DOHH2 (cell line): ENCODE results near the gene GREM2.

ENCODE experiments used
- H3F3A ChIP-seq: fragments of 200-600 bp; sonication (generic), shearing (Covaris generic); 2 replicates; pipeline ENCODE4 v1.6.0; 2016; ENCODE audit warnings: antibody characterized with exemption, mild to moderate bottlenecking; ENCODE audit not compliant: control insufficient read depth, insufficient read depth
- H3K27ac ChIP-seq: fragments of 200-600 bp; sonication (generic); 2 replicates; pipeline ENCODE4 v1.5.1; 2014; ENCODE audit warnings: low read depth, mild to moderate bottlenecking, low read length, moderate library complexity
- H3K27me3 ChIP-seq: fragments of 200-600 bp; sonication (generic); 2 replicates; pipeline ENCODE4 v1.6.1; 2014; ENCODE audit warnings: mild to moderate bottlenecking, low read length, mixed read lengths; ENCODE audit not compliant: control insufficient read depth
- H3K36me3 ChIP-seq: fragments of 200-600 bp; sonication (generic); 2 replicates; pipeline ENCODE4 v1.6.1; 2014; ENCODE audit warnings: mild to moderate bottlenecking, low read length, moderate library complexity, mixed read lengths; ENCODE audit not compliant: control insufficient read depth
- H3K4me1 ChIP-seq: fragments of 200-600 bp; sonication (generic); 2 replicates; pipeline ENCODE4 v1.6.1; 2014; ENCODE audit warnings: mild to moderate bottlenecking, low read length, mixed read lengths; ENCODE audit not compliant: control insufficient read depth
- H3K4me2 ChIP-seq: fragments of 200-600 bp; sonication (generic); 2 replicates; pipeline ENCODE4 v1.6.0; 2014; ENCODE audit warnings: mild to moderate bottlenecking, low read length, moderate library complexity
- H3K4me3 ChIP-seq: fragments of 200-600 bp; sonication (generic); 2 replicates; pipeline ENCODE4 v1.5.1; 2014; ENCODE audit warnings: mild to moderate bottlenecking, low read length, mixed read lengths
- H3K79me2 ChIP-seq: fragments of 200-600 bp; sonication (generic); 2 replicates; pipeline ENCODE4 v1.6.1; 2014; ENCODE audit warnings: mild to moderate bottlenecking, low read length, mixed read lengths; ENCODE audit not compliant: control insufficient read depth
- H3K9me2 ChIP-seq: fragments of 200-600 bp; sonication (generic); replicated peaks from 2 replicates; pipeline ENCODE4 v1.6.1; 2014; ENCODE audit warnings: mild to moderate bottlenecking, low read length, mixed read lengths; ENCODE audit not compliant: control insufficient read depth
- H3K9me3 ChIP-seq: fragments of 200-600 bp; sonication (generic); 2 replicates; pipeline ENCODE4 v1.6.1; 2014; ENCODE audit warnings: antibody characterized with exemption, low read length, mixed read lengths; ENCODE audit not compliant: control insufficient read depth, insufficient read depth
- H4K20me1 ChIP-seq: fragments of 200-600 bp; sonication (generic); 2 replicates; pipeline ENCODE4 v1.6.0; 2014; ENCODE audit warnings: low read depth, mild to moderate bottlenecking, antibody characterized with exemption, low read length, moderate library complexity; ENCODE audit not compliant: control insufficient read depth, insufficient read depth
- EZH2phosphoT487 ChIP-seq: fragments of 200-600 bp; sonication (generic); IDR thresholded peaks from 2 replicates; pipeline ENCODE4 v1.6.1; 2017; ENCODE audit warnings: borderline replicate concordance, mild to moderate bottlenecking, antibody characterized with exemption, low read length, moderate library complexity, mixed read lengths
- TF ChIP-seq, protein P1 (sequence below): fragments of 200-600 bp; sonication (generic); IDR thresholded peaks from one replicate; pipeline ENCODE4 v1.5.1; 2014; ENCODE audit warnings: antibody characterized with exemption, mild to moderate bottlenecking, low read depth, low read length; ENCODE audit not compliant: poor library complexity, severe bottlenecking

Gene GREM2

DNA sequence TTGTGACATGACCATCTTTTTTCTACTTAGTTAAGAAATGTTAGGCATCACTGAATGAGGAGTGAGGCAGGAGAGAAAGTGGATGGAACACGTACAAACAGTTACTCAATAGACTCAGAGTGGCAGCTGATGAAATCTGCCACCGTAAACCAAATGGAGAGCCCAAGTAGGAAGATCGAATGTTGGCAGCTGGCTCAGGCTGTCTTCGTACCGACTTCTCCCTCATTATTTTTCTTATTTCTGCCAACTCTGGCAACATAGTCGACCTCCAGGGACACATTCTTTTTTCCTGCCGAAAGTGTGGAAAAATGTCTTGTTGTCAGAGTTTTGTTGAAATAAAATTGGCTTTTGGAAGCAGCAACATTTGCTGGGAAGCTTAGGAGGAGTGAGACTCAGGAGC is 143.3 kb downstream of the GREM2 start:
- Histone ChIP-seq H3K27ac (no peak overlapping the region), H3K9me3 (no peaks in the 10 kb centered on the region), H4K20me1 (no peaks in the 10 kb centered on the region), H3K9me2 (no peaks in the 10 kb centered on the region), H3K27me3 (no peaks in the 10 kb centered on the region), H3K79me2 (no peaks in the 10 kb centered on the region), H3K36me3 (no peaks in the 10 kb centered on the region), H3F3A (no peaks in the 10 kb centered on the region), H3K4me3 (no peak overlapping the region), H3K4me1 (peaks cover 19% of the 10 kb centered on the region), H3K4me2 (no peak overlapping the region)
- TF ChIP-seq EZH2phosphoT487: no peak
- TF ChIP-seq, protein P1, sequence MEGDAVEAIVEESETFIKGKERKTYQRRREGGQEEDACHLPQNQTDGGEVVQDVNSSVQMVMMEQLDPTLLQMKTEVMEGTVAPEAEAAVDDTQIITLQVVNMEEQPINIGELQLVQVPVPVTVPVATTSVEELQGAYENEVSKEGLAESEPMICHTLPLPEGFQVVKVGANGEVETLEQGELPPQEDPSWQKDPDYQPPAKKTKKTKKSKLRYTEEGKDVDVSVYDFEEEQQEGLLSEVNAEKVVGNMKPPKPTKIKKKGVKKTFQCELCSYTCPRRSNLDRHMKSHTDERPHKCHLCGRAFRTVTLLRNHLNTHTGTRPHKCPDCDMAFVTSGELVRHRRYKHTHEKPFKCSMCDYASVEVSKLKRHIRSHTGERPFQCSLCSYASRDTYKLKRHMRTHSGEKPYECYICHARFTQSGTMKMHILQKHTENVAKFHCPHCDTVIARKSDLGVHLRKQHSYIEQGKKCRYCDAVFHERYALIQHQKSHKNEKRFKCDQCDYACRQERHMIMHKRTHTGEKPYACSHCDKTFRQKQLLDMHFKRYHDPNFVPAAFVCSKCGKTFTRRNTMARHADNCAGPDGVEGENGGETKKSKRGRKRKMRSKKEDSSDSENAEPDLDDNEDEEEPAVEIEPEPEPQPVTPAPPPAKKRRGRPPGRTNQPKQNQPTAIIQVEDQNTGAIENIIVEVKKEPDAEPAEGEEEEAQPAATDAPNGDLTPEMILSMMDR: no peak

DNA sequence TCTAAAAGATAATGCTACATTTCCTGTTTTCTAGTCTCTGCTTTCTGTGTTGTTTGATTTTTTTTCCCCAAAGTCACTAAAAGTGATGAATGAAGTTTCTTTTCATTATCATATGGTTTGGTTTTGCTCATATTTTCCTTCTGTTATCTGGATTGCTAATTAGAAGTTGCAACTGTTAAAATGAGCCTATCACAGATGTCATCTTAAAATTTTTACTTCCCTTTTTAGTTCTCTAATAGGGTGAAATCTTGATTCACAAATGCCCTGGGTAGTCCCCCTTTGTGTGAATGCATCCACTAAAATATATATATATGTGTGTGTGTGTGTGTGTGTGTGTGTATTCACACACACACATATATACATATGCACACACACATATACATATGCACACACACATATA is 144.1 kb downstream of the GREM2 start:
- TF ChIP-seq, protein P1: no peak
- TF ChIP-seq EZH2phosphoT487: no peak
- no peak overlapping the region for H3K4me2 ChIP-seq
- no peak overlapping the region for H3K27ac ChIP-seq
- H3K4me3 ChIP-seq: no peak overlapping the region
- no peaks in the 10 kb centered on the region for H3K79me2 ChIP-seq
- H3K9me2 ChIP-seq: no peaks in the 10 kb centered on the region
- no peaks in the 10 kb centered on the region for H3K9me3 ChIP-seq
- no peaks in the 10 kb centered on the region for H4K20me1 ChIP-seq
- peaks cover 19% of the 10 kb centered on the region for H3K4me1 ChIP-seq
- no peaks in the 10 kb centered on the region for H3K36me3 ChIP-seq
- H3K27me3 ChIP-seq: no peaks in the 10 kb centered on the region
- H3F3A ChIP-seq: no peaks in the 10 kb centered on the region

DNA sequence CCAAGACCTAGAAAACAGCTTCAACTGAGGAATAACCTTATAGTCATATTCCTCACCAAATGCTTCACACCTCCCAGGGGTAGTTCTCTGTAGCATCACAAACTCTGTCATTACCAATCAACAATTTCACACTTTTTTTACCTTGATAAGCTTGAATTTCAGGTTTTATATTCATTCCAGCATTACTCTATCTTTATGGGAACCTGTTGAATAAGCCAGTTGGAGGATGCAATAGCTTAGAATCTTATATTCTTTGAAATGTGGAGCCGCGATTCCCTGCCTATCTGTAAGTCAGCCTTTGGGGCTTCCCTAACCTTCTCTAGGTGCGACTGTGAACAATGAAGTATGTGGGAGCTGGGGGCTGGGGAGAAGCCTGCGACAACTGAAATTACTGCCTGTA is 145.4 kb downstream of the GREM2 start:
- H3F3A ChIP-seq: no peaks in the 10 kb centered on the region
- no peak overlapping the region for H3K4me2 ChIP-seq
- no peaks in the 10 kb centered on the region for H3K27me3 ChIP-seq
- H3K36me3 ChIP-seq: no peaks in the 10 kb centered on the region
- H3K4me1 ChIP-seq: peaks cover 23% of the 10 kb centered on the region
- H3K9me2 ChIP-seq: no peaks in the 10 kb centered on the region
- no peak for TF ChIP-seq EZH2phosphoT487
- TF ChIP-seq, protein P1: no peak
- no peaks in the 10 kb centered on the region for H4K20me1 ChIP-seq
- no peak overlapping the region for H3K27ac ChIP-seq
- no peak overlapping the region for H3K4me3 ChIP-seq
- no peaks in the 10 kb centered on the region for H3K79me2 ChIP-seq
- no peaks in the 10 kb centered on the region for H3K9me3 ChIP-seq

DNA sequence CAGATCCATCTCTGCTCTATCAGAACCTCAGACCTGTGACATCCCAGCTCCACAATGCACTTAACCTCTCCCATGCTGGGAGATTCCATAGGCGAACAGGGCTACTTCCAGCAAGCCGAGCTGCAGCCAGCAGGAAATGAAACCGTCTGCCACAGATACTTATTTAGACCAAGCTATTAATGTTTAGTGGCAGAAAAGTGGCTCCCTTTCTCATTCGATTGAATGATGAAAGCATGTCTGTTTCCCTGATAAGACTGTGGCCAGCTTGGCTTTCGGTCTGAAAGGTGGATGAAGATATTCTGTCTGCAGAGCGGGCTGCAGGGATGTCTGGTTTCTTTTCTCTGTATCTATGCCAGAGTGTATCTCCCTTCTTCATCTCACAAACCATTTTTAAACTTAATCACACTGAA is 146.4 kb downstream of the GREM2 start:
- peak overlapping the region; percentile 34 for H3K4me3 ChIP-seq
- no peak for TF ChIP-seq EZH2phosphoT487
- TF ChIP-seq, protein P1: no peak
- peaks cover 23% of the 10 kb centered on the region for H3K4me1 ChIP-seq

More for the DNA sequence above, 146.4 kb downstream of the GREM2 start:
- H3K9me3 ChIP-seq: no peaks in the 10 kb centered on the region
- peak overlapping the region; percentile 60 for H3K4me2 ChIP-seq
- H3F3A ChIP-seq: no peaks in the 10 kb centered on the region
- no peaks in the 10 kb centered on the region for H3K9me2 ChIP-seq
- H3K36me3 ChIP-seq: no peaks in the 10 kb centered on the region
- H3K27me3 ChIP-seq: no peaks in the 10 kb centered on the region
- no peaks in the 10 kb centered on the region for H3K79me2 ChIP-seq
- H4K20me1 ChIP-seq: no peaks in the 10 kb centered on the region
- no peak overlapping the region for H3K27ac ChIP-seq
